Hematopoietic multipotent progenitor cell treated with erythropoietin and hydrocortisone succinate and interleukin-3 and kit ligand, for 15 days (in vitro differentiated cells): ENCODE results near the gene EYS.

Source experiments
- DNase-seq: peaks from one replicate; pipeline ENCODE4 v3.0.0-alpha.2; 2015; ENCODE audit warnings: low spot score

Gene EYS

GRCh38 chr6:64231928-64232327 is 1475.1 kb downstream of the EYS start:
- no peak for DNase-seq

DNA sequence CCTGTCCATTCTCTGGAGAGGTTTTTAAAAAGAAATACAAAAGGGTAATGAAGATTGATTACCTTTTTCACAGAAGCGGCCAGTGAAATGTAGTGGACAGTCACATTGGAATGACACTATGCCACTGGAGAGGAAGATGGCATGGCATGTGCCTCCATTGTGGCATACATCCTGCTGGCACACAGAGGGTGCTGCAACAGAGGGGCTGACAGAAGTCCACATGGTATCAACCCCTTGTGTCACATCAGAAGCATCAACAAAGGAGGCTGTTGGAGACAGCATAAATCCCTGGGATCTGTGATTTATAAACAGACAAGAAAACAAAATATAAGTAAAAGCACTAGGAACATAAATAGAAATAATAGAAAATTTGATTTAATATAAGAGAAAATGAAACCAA is 1476.5 kb downstream of the EYS start:
- no peak for DNase-seq

- no peak for DNase-seq
Measured at GRCh38 chr6:64227863-64228262, 1479.2 kb downstream of the EYS start.

GRCh38 chr6:64225503-64225902 is 1481.5 kb downstream of the EYS start:
- no peak for DNase-seq

DNA sequence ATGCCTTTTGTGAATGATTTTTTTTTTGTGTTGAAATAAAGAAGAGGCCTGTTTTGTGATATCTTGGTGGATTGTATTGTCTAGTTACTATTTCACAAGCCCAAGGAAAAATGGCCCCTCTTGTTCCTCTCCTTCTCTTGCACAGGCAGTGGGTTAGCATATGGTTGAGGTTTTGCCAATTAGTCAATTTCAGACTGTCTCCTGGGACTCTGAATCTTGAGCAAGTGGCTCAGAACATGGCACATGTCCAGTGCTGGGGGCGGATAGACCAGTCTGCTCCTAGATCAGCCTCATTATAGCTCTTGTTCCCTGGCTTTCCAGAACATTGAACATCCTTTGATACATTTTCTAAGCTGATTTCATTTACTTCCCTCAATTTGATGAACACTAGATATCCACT is 1482.2 kb downstream of the EYS start:
- no peak for DNase-seq

GRCh38 chr6:64221776-64222175 is 1485.2 kb downstream of the EYS start:
- no peak for DNase-seq

- DNase-seq: no peak
Measured at GRCh38 chr6:64220801-64221200, 1486.2 kb downstream of the EYS start.

GRCh38 chr6:64217721-64218620 is 1489.1 kb downstream of the EYS start:
- no peak for DNase-seq

DNA sequence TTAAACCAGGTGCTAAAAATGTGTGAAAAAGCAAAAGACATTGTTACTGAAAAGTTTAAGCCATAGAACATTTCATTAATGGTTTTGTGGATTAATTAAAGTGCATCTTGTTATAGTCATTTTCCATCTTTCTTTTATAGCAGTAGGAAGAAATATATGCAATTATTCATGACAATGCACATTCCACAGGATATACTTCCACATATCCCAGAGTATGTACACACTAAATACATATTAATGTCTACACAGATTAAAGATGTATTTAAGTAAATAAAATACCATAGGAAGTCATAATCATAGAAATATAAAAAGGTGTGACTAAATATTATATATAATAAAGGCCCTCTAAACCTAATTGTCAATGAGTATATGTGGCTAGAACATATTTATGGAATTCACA is 1492.7 kb downstream of the EYS start:
- DNase-seq: no peak

GRCh38 chr6:64213697-64214096 is 1493.3 kb downstream of the EYS start:
- no peak for DNase-seq

- no peak for DNase-seq
Measured at GRCh38 chr6:64197246-64197645, 1509.8 kb downstream of the EYS start.

- DNase-seq: no peak
Measured at GRCh38 chr6:64186592-64186991, 1520.4 kb downstream of the EYS start.

DNA sequence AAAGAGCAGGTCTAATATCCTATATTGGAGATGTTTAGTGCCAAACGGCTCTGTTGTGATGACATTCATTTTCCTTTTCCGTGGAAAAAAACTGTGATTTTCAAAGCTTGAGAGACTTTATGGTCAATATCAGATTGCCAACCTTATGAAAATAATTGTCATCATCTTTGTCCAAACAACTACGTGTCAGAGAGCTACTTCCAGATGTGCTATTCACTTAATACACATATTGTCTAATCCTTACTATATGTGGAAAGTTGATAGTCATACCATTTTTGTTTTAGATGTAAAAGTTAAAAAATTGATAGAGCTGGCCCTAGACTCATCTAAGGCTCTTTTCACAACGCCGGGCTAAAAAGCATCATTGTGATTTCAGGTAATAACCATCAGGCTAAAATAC is 1521.4 kb downstream of the EYS start:
- DNase-seq: no peak

DNA sequence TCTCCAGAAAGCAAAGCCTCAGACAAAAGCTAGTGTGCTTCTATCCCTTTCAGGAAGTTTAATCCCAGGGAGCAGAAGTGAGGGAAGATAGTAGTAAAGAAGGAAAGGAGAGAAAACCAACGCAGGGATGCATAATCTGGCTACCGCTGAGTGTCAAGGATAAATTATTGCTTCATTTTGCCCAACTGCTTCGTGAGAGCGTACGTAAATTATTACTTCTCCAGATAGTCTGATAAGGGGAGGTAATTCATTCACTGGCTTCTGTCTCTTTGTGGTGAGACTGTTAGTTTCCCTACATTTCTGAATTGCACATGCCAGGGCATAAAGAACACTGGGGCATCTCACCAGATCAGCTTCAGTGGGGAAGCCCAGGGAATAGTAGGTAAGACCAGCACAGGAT is 1531.7 kb downstream of the EYS start:
- DNase-seq: no peak

DNA sequence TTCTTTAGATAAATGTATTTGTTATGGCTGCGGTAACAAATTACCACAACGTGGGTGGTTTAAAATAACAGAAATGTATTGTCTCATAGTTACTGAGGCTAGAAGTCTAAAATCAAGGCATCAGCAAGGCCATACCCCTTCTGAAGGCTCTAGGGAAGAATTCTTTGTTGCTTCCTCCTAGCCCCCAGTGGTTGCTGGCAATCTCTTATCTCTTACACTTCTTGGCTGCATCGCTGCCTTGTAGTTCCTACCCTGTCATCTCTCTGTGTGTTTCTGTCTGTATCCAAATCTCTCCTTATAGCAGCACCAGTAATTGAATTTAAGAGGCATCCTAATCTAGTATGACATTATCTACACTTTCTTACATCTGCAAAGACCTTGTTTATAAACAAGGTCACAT is 1536.7 kb downstream of the EYS start:
- no peak for DNase-seq

DNA sequence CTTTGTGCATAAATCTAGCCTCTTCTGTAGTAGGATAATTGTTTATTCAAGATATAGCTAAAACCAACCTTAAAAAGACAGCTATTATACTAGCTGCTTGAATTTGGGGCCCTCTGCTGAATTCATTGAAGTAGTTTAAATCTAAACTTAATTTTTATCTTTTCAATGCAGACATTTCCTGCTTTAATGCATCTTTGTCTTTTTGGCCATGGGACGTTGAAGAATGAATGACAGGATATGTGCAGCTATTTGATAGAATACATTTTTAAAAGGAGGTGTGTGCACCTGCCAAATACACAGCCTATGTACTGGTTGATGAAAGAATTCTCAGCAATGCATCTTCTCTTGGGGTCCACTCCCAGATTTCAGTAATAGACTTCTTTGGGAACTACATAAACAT is 1546.5 kb downstream of the EYS start:
- DNase-seq: no peak

GRCh38 chr6:64155063-64155462 is 1552.0 kb downstream of the EYS start:
- no peak for DNase-seq

DNA sequence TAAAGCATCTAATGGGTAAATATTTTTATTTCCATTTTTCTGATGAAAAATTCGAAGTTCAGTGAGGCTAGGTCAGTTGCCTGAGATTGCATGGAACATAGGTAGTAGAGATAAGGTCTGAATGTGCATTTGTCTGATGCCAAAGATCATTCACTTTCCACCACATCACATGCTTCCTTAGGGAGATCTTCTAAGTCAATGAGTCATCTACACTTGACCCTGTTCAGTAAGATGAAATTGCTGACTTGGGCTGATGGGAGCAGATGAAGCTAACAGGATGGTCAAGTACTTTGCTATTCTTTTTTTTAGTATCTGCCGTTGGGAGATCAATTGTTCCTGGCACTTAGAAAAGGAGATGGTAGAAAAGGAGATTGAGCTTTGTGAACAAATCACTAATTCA is 1560.2 kb downstream of the EYS start:
- DNase-seq: no peak

DNA sequence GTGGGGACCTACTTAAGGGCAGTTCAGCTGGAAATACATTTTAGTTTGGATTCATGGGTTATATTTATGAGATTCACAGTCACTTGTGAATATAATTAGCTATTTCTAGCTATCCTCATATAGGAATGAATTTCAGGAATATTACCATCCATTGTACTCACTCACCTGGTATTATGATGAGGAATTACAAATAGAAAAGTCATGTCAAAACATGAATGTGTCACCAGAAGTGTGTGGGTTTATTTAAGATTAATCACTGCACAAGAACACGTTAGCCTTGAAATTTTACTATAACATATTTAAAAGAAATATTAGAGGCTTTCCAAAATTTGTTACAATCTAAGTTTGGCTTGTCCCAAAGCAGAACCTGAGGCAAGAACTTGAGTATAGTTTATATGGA is 1560.9 kb downstream of the EYS start:
- no peak for DNase-seq

DNA sequence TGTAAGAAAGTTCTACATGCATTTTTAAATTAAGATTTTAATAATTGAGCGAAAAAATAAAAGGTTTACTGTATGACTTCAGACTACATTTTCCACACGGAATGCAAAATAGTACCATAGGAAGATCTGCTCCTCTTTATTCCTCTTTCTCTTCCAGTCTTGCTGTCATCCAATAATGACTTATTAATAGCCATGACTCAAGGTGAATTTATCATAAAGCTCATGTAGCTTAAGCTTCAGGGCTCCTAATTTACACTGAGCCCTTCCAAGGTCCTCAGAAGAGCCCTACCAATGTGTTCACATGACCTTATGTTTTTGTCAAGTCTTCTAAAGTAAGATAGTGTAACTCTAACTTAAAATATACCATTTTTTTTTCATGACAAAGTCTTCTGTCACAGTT is 1561.4 kb downstream of the EYS start:
- no peak for DNase-seq

DNA sequence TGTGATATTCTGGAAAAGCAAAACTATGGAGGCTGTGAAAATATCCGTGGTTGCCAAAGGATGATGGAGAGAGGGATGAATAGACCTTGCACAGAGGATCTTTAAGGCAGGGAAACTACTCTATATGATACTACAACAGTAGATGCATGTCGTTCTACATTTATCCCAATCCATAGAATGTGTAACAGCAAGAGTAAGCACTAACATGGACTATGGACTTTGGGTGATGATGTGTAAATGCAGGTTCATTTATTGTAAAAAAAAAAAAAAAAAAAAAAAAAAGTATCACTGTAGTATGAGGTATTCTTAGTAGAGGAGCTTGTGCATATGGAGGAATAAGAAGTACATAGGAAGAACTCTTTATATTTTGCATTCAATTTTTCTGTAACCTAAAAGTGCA is 1563.9 kb downstream of the EYS start:
- DNase-seq: no peak

DNA sequence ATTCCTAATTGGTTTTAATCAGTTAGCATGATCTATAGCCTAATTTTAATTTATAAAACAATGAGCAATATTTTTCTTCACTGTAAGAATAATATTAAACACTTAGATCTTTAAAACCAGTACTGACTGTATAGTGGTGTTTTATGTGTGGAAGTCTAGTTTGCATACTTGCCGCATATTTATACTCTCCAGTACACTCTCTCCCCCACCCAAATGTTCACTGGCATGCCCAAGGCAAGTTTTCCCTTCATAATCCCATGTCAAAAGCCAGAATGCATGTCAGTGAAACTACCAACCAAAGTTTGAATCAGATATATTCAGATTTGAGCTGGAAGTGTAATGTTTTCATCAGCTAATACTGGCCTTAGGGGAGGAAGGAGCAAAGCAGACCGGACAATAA is 1565.3 kb downstream of the EYS start:
- DNase-seq: no peak

DNA sequence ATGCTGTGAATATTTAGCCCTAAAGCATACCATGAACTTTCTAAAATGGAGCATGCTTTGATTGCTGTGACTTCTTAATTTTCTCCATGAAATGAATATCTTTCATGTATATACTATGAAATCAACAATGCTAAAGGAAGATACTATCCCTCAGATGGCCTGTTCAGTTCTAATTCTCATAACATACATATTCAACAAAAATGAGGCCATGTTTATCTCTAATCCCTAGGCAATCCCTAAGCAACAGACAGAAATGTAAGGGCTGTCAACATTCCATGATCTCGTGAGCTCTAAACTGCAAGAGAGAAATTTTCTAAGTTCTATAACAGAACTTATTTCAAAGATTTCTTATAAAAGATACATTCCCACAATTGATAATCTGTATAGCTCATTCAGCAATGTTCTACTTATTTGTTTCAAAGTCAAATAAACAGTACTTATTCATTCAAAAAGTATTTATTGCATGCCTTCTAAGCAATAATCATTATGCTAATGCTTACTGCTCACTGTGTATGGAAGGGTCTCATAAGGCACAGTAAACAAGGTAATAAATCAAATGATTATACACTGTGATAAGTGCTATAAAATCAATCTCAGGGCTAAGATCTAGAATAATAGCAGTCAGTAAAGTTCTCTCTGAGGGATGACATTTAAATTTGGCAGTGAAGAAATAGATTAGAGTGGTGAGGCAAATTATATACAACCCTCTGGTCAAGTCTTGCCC is 1578.6 kb downstream of the EYS start:
- DNase-seq: no peak
